ENCODE measurements around the gene STOML2.

STOML2 gene

GRCh38 chr9:35056571-35057270, 46.2 kb downstream of the STOML2 start:
- H3F3A ChIP-seq (ENCODE audit: insufficient read depth, low read length) = 0 out of 2 replicates have a peak, but pooled peaks cover 3% of the 10 kb centered on the region
- H3K27ac ChIP-seq (ENCODE audit: low read depth, low read length, poor library complexity, severe bottlenecking) = no peak overlapping the region
- H3K36me3 ChIP-seq (ENCODE audit: insufficient read depth, low read length) = peaks cover 83% of the 10 kb centered on the region

GRCh38 chr9:35054871-35055644, 47.9 kb downstream of the STOML2 start:
- no peak for TF ChIP-seq CTCF (IDR thresholded peaks at IDR 0.05; ENCODE audit: low read length)
- no peak for TF ChIP-seq EZH2 (IDR thresholded peaks at IDR 0.05; ENCODE audit: borderline replicate concordance, low read length)
- no peak overlapping the region for H3K4me3 ChIP-seq (ENCODE audit: low read depth, low read length, poor library complexity, severe bottlenecking)
- no peaks in the 10 kb centered on the region for H3K27me3 ChIP-seq (ENCODE audit: insufficient read depth, low read length)
- peaks cover 74% of the 10 kb centered on the region for H3K36me3 ChIP-seq (ENCODE audit: insufficient read depth, low read length)
- no peaks in the 10 kb centered on the region for H3K9me3 ChIP-seq (ENCODE audit: low read length)
- no peaks in the 10 kb centered on the region for H3K4me1 ChIP-seq (ENCODE audit: insufficient read depth, low read length, severe bottlenecking)
- no peak overlapping the region for H2AFZ ChIP-seq (ENCODE audit: low read length)
- no peaks in the 10 kb centered on the region for H3K79me2 ChIP-seq (ENCODE audit: insufficient read depth, low read length)
- H4K20me1 ChIP-seq (ENCODE audit: insufficient read depth, low read length) = peaks cover 2% of the 10 kb centered on the region; the same call in 1 of the 2 replicates
- H3K9me2 ChIP-seq (ENCODE audit: low read depth, low read length) = no peaks in the 10 kb centered on the region
- H3F3A ChIP-seq (ENCODE audit: insufficient read depth, low read length) = 0 out of 2 replicates have a peak, but pooled peaks cover 3% of the 10 kb centered on the region
- H3K9ac ChIP-seq (ENCODE audit: low read length) = no peak overlapping the region
- no peak overlapping the region for H3K4me2 ChIP-seq (ENCODE audit: low read length)
- H3K27ac ChIP-seq (ENCODE audit: low read depth, low read length, poor library complexity, severe bottlenecking) = no peak overlapping the region

More at GRCh38 chr9:35056571-35057270, 46.2 kb downstream of the STOML2 start:
- no peak overlapping the region for H3K4me2 ChIP-seq (ENCODE audit: low read length)
- H3K9me3 ChIP-seq (ENCODE audit: low read length) = no peaks in the 10 kb centered on the region
- no peaks in the 10 kb centered on the region for H3K79me2 ChIP-seq (ENCODE audit: insufficient read depth, low read length)
- no peak overlapping the region for H3K9ac ChIP-seq (ENCODE audit: low read length)
- H4K20me1 ChIP-seq (ENCODE audit: insufficient read depth, low read length) = peaks cover 2% of the 10 kb centered on the region; the same call in 1 of the 2 replicates
- no peak overlapping the region for H2AFZ ChIP-seq (ENCODE audit: low read length)
- H3K27me3 ChIP-seq (ENCODE audit: insufficient read depth, low read length) = no peaks in the 10 kb centered on the region
- no peak for TF ChIP-seq CTCF (IDR thresholded peaks at IDR 0.05; ENCODE audit: low read length)
- TF ChIP-seq EZH2 (IDR thresholded peaks at IDR 0.05; ENCODE audit: borderline replicate concordance, low read length) = no peak
- no peaks in the 10 kb centered on the region for H3K4me1 ChIP-seq (ENCODE audit: insufficient read depth, low read length, severe bottlenecking)
- H3K9me2 ChIP-seq (ENCODE audit: low read depth, low read length) = no peaks in the 10 kb centered on the region
- H3K4me3 ChIP-seq (ENCODE audit: low read depth, low read length, poor library complexity, severe bottlenecking) = no peak overlapping the region

- Histone ChIP-seq H3K4me3 (ENCODE audit: low read depth, low read length, poor library complexity, severe bottlenecking) (no peak overlapping the region), H3K4me2 (ENCODE audit: low read length) (no peak overlapping the region), H3K27ac (ENCODE audit: low read depth, low read length, poor library complexity, severe bottlenecking) (no peak overlapping the region), H3K9me3 (ENCODE audit: low read length) (no peaks in the 10 kb centered on the region), H3K79me2 (ENCODE audit: insufficient read depth, low read length) (no peaks in the 10 kb centered on the region), H3K27me3 (ENCODE audit: insufficient read depth, low read length) (no peaks in the 10 kb centered on the region), H4K20me1 (ENCODE audit: insufficient read depth, low read length) (peaks cover 2% of the 10 kb centered on the region; the same call in 1 of the 2 replicates), H2AFZ (ENCODE audit: low read length) (no peak overlapping the region), H3K36me3 (ENCODE audit: insufficient read depth, low read length) (peaks cover 66% of the 10 kb centered on the region), H3K9ac (ENCODE audit: low read length) (no peak overlapping the region), H3F3A (ENCODE audit: insufficient read depth, low read length) (0 out of 2 replicates have a peak, but pooled peaks cover 3% of the 10 kb centered on the region), H3K9me2 (ENCODE audit: low read depth, low read length) (no peaks in the 10 kb centered on the region), H3K4me1 (ENCODE audit: insufficient read depth, low read length, severe bottlenecking) (no peaks in the 10 kb centered on the region)
- TF ChIP-seq EZH2 (IDR thresholded peaks at IDR 0.05; ENCODE audit: borderline replicate concordance, low read length) = no peak
- no peak for TF ChIP-seq CTCF (IDR thresholded peaks at IDR 0.05; ENCODE audit: low read length)
These were observed 48.6 kb downstream of the STOML2 start for GRCh38 chr9:35054185-35054835.
